Activated T-helper 17 cell treated with anti-CD3 and anti-CD28 coated beads, Interleukin-2, amount 50 U/mL, for 72 hours (primary cell): ENCODE measurements around the gene CTSW. TPM values are rescaled to one million over a fixed set of nuclear protein-coding genes. Genes with fewer than 3 reads are reported as not detected.
"Not testable (repeated sequence)": the region's sequence is repeated elsewhere in the genome, so short reads cannot be mapped to it uniquely, and the experiment has no call there.

Source experiments
- ATAC-seq: fragments of 150-1000 bp; cut with Tn5 transposase; replicated peaks from 2 replicates; pipeline ENCODE4 v1.10.0; 2021; ENCODE audit warnings: mild to moderate bottlenecking, moderate library complexity
- H3K27ac Mint-ChIP-seq: one replicate; pipeline ENCODE4 v1.8.0; 2022; ENCODE audit warnings: mixed read lengths
- H3K27me3 Mint-ChIP-seq: one replicate; pipeline ENCODE4 v1.8.0; 2022; ENCODE audit warnings: mixed read lengths
- H3K36me3 Mint-ChIP-seq: one replicate; pipeline ENCODE4 v1.8.0; 2022; ENCODE audit warnings: low read depth, mild to moderate bottlenecking, mixed read lengths
- H3K4me1 Mint-ChIP-seq: one replicate; pipeline ENCODE4 v1.8.0; 2022; ENCODE audit warnings: mixed read lengths
- H3K4me3 Mint-ChIP-seq: one replicate; pipeline ENCODE4 v1.8.0; 2022; ENCODE audit warnings: mild to moderate bottlenecking, mixed read lengths
- H3K9me3 Mint-ChIP-seq: one replicate; pipeline ENCODE4 v1.8.0; 2022; ENCODE audit warnings: mixed read lengths
- total RNA-seq, 2 donors: library from RNA; stranded (reverse); gene quantifications; one replicate each; pipeline ENCODE4 v1.2.3, GENCODE V29; 2022

Gene CTSW
- total RNA-seq, 2 donors from 2014 or later: 5.4 to 23.6 TPM

DNA sequence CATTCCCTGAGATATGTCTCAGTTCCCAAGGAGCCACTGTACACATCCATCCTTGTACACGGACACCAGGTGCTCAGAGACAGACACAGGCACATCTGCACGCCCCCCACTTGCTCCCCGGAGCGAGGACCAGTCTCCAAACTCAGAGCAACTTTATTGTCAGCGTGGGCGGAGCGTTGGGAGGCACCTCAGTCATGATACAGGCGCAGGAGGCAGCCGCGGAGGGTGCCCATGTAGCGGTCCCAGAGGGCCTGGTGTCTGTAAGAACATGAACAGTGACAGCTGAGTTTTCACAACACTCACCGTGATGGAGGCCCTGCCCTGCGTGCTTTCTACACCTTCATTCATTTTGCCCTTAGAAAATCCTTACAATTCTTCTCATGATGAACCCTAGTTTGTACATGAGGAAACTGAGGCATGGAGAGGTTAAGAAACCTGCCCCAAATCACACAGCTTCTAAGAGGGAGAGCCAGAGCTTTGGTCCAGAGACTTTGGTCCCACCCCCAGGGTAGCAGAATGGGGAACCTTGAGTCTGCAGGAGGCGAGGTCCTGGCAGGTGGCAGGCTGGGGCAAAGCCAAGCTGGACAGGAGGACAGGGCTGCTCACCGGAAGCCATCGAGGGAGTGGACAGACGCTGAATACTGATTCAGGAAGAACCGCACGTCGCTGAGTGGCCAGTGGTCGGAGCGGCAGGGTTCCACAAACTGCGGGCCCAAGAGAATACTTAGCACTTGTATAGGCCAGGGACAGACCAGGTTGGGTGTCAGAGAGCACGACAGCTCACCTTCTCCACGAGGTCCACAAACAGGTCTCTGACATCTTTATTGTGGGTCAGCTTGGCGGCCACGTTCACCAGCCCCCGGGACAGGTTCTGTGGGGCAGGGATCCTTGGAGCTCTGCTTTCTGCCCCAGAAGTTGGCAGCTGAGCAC lies 4.4 kb downstream of the CTSW start:
- no peaks in the 10 kb centered on the region for H3K9me3 Mint-ChIP-seq
- H3K4me3 Mint-ChIP-seq: peak overlapping the region; percentile 29
- peak overlapping the region; percentile 76 for H3K27ac Mint-ChIP-seq
- peaks cover 53% of the 10 kb centered on the region for H3K36me3 Mint-ChIP-seq
- no peaks in the 10 kb centered on the region for H3K27me3 Mint-ChIP-seq
- ATAC-seq: no peak
- peaks cover 28% of the 10 kb centered on the region for H3K4me1 Mint-ChIP-seq

DNA sequence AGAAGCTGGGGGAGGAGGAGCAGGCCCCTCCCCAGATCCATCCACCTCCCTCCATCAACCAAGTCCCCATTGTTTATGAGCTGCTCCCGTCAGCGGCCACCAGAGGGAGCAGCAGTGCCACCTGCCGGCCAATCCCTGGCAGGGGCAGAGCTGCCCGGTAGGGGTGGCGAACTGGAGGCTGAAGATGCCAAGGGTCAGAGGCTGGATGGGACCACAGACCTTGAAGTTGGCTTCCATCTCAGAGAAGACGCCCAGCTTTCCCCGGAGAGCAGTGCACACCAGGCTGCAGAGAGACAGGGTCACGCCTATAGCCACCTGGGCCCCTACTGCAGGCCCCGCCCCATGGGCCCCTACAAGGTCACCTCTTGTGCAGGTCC lies 5.1 kb downstream of the CTSW start:
- no peaks in the 10 kb centered on the region for H3K9me3 Mint-ChIP-seq
- peak; percentile 49 for ATAC-seq
- H3K36me3 Mint-ChIP-seq: peaks cover 55% of the 10 kb centered on the region
- H3K27ac Mint-ChIP-seq: peak overlapping the region; percentile 76
- H3K4me3 Mint-ChIP-seq: peak overlapping the region; percentile 29
- H3K27me3 Mint-ChIP-seq: no peaks in the 10 kb centered on the region
- peaks cover 31% of the 10 kb centered on the region for H3K4me1 Mint-ChIP-seq

DNA sequence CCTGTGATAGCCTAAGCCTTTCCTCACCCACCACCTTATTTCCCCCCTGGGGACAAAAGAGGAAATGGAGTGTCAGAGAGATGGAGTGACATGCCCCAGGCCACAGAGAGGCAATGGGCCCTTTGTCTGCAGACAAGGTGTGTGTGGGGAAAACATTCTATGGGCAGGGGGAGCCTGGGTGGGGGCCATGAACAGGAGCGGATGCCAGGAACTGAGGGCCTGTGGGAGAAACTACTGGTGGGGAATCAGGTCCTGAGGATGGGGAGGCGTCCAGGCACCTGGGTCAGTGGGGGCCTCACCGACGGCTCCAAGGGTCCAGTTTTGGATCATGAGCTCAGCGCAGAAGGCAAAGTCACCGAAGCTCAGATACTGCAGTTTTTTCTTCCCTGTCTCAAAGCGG lies 5.6 kb downstream of the CTSW start:
- no peaks in the 10 kb centered on the region for H3K27me3 Mint-ChIP-seq
- no peaks in the 10 kb centered on the region for H3K9me3 Mint-ChIP-seq
- peak overlapping the region; percentile 76 for H3K27ac Mint-ChIP-seq
- H3K4me1 Mint-ChIP-seq: peaks cover 35% of the 10 kb centered on the region
- H3K36me3 Mint-ChIP-seq: peaks cover 55% of the 10 kb centered on the region
- H3K4me3 Mint-ChIP-seq: no peak overlapping the region
- ATAC-seq: no peak

DNA sequence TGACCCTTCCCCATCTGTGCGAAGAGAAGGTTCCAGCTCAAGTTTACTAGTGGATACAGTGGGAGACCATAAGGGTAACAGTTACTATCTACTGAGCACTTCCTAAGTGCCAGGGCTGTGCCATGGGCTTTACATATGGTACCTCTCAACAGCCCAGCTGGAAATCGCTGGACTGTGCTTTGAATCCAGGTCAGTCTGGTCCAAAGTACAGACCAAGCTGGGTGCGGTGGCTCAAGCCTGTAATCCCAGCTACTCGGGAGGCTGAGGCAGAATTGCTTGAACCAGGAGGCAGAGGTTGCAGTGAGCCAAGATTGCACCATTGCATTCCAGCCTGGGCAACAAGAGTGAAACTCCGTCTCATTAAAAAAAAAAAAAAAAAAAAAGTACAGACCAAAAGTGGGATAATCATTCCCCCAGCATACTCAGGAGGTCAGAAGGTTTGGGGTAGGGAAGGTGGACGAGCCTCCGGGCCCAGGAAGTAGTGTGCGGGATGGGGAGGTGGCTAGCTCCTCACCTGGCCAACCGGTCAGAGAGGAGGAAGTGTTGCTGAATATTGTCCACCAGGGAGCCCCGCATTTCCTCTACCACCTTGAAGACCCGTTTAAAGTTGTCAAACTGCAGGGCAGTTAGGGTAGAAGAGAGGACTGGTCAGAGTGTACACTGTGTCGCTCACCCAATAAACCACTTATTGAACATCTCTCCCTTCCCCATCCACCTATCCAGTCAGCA lies 6.3 kb downstream of the CTSW start:
- Mint-ChIP-seq H3K9me3 (no peaks in the 10 kb centered on the region), H3K36me3 (peaks cover 55% of the 10 kb centered on the region), H3K4me1 (peaks cover 31% of the 10 kb centered on the region), H3K27me3 (no peaks in the 10 kb centered on the region), H3K27ac (no peak overlapping the region), H3K4me3 (peak overlapping the region; percentile 92)
- ATAC-seq: no peak

DNA sequence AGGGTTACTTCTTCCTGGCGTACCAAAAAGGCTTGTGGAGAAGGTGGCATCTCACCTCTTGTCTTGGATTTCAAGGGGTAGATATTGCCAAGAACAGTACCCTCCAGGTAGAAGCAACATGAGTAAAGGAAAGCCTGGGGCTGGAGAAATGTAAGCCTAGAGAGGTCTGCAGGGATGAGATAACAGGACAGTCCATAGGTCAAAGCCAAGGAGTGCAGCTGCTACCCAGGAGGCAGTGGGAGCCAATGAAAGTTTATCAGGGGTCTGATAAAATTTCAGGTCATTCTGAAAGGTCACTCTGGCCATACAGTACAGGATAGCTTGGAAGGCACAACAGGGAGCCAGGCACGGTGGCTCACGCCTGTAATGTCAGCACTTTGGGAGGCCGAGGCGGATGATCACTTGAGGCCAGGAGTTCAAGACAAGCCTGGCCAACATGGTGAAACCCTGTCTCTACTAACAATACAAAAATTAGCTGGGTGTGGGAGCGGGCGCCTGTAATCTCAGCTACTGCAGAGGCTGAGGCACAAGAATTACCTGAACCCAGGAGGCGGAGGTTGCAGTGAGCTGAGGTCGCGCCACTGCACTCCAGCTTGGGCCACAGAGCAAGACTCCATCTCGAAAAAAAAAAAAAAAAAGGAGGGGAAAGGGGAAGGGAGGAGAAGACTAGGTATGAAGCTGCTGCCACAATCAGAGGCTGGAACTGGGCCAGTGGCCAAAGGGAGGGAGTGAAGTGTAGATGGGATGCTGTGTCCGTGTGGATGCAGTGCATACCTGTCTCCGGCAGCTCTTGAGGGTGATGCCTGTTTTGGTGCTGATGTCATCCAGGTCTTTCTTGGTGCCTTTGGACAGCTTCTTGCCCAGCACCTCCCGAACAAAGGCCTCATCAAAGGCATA lies 7.4 kb downstream of the CTSW start:
- Mint-ChIP-seq H3K4me3 (peak overlapping the region; percentile 92), H3K36me3 (peaks cover 65% of the 10 kb centered on the region), H3K27ac (peak overlapping the region; percentile 88), H3K27me3 (no peaks in the 10 kb centered on the region), H3K9me3 (no peaks in the 10 kb centered on the region), H3K4me1 (peaks cover 32% of the 10 kb centered on the region)
- ATAC-seq: no peak

DNA sequence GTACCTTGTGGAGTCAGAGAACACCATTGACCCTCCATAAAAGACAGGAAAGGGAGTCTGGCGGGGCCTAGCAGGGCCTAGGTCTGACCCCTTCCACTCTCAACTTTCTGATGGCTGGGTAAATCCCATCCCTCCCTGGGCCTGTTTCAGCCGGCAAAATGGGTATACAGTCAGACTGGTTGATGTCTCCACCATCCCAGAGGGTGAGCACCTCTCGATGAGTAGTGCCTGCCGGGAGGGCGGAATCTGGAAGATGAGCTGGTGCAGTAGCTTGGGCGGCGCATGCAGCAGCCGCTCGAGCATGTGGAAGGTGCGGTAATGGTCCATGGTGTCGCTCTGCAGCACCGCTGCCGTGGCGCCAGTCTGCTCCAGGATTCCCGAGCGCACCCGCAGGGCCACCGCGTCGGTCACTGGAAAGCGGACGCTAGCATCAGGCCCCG lies 8.1 kb downstream of the CTSW start:
- Mint-ChIP-seq H3K9me3 (no peaks in the 10 kb centered on the region), H3K4me3 (peak overlapping the region; percentile 92), H3K36me3 (peaks cover 72% of the 10 kb centered on the region), H3K27ac (peak overlapping the region; percentile 88), H3K4me1 (peaks cover 39% of the 10 kb centered on the region), H3K27me3 (no peaks in the 10 kb centered on the region)
- peak; percentile 1 for ATAC-seq

DNA sequence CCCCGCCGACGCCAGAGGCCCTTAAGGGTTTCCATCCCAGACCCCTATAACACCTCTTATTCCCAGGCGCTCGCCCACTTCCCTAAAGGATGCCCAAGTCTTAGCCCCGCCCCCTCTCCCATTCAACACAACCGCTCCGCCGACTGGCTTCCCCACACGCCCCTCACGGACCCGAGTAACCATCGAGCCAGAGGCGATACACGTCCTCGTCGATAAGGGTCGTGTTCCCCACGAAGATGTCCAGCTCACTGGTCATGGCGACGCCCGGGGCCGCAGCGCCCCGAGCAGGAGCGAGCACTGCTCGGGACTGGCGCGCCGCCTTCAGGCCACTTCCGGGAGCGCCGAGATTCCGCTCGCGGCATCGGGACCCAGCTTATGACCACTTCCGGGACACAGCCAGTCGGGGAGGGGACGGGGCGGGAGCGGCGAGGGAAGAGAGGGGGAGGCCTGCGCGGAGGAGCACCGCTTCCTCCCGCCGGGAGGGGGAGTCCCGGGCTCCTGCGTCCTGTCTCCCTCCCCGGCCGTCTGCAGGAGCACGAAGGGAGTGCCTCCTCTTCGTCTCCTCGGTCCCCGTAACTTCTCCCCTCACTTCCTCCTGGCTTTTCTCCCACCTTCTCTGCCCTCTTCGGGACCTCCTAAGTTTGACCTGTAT lies 8.7 kb downstream of the CTSW start, which contains the start of gene FIBP:
Gene FIBP (minus strand): TSS at position 309 of the 652 bp plus-strand sequence. CDS start 53 bp downstream, at position 256.
- peaks cover 76% of the 10 kb centered on the region for H3K36me3 Mint-ChIP-seq
- no peaks in the 10 kb centered on the region for H3K9me3 Mint-ChIP-seq
- no peaks in the 10 kb centered on the region for H3K27me3 Mint-ChIP-seq
- peak within 1 kb of the TSS; percentile 88 for H3K27ac Mint-ChIP-seq
- H3K4me1 Mint-ChIP-seq: peaks cover 40% of the 10 kb centered on the region
- H3K4me3 Mint-ChIP-seq: peak within 1 kb of the TSS; percentile 92
- peak; percentile 74 for ATAC-seq

DNA sequence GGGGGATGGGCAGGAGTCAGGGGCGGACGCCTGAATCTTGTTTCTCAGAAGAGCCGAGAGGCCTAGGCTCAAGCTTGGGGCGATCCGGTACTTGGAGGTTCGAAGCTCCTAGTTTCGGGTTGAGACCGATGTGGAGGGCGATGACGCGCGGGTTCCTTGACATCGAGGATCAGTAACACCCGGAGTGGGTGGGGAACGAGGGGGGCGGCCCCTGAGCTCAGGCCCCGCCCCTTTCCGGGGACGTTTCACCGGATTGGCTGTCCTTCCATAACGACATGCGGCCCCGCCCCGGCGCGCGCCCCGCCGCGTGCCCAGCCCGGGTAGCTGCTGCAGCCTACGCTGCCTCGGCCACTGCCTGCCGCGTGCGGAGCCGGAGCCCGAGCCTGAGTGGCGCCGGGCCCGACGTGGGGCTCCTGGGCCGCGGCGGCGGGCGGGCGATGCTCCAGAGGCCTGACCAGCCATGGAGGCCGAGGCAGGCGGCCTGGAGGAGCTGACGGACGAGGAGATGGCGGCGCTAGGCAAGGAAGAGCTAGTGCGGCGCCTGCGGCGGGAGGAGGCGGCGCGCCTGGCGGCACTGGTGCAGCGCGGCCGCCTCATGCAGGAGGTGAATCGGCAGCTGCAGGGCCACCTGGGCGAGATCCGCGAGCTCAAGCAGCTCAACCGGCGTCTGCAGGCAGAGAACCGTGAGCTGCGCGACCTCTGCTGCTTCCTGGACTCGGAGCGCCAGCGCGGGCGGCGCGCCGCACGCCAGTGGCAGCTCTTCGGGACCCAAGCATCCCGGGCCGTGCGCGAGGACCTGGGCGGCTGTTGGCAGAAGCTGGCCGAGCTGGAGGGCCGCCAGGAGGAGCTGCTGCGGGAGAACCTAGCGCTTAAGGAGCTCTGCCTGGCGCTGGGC lies 10.9 kb downstream of the CTSW start, which contains the start of gene CCDC85B:
Gene CCDC85B (plus strand): TSS at position 350 of the 895 bp plus-strand sequence. CDS start 111 bp downstream, at position 461.
- Mint-ChIP-seq H3K4me1 (peaks cover 45% of the 10 kb centered on the region), H3K9me3 (no peaks in the 10 kb centered on the region), H3K27ac (peak within 1 kb of the TSS; percentile 88), H3K27me3 (no peaks in the 10 kb centered on the region), H3K36me3 (peaks cover 74% of the 10 kb centered on the region), H3K4me3 (peak within 1 kb of the TSS; percentile 92)
- peak; percentile 76 for ATAC-seq

DNA sequence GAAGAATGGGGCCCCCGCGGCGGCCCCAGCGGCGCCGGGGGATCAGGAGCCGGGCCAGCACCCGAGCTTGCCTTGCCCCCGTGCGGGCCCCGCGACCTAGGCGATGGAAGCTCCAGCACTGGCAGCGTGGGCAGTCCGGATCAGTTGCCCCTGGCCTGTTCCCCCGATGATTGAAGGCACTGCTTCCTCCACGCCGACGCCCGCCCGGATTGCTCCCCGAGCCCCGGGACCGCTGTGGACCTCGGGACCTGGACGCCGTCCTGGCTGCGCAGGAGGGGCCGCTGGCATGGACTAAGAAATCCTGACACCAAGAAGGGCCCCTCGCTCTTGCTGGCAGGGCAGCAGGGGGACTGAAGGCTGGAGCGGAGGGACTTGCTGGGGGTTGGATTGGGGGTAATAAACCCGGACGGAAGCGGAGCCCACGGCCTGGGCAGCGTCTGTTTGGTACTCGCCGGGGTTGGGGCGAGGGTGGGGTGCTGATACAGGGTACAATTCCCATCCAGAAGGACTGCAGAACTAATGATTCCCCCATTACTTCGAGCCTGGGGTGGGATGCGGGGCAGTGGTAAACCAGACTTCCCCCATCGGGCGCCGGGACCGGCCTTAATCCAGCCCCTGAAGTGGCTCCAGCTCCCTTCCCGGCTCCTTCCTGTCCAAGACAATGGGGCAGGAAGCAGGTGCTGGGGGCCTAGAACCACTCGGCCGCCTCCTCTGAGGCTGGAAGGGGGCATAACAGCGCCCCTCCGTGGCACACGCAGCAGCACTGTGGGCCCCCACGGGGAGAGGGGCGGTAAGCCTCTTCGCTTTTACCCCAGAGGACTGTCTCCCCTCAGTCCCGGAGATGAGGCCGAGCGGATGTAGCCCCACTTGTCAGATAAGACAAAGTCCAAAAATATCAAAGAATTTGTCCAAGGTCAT lies 11.8 kb downstream of the CTSW start:
- Mint-ChIP-seq H3K4me1 (peaks cover 51% of the 10 kb centered on the region), H3K36me3 (peaks cover 76% of the 10 kb centered on the region), H3K27ac (peak overlapping the region; percentile 66), H3K4me3 (peak overlapping the region; percentile 92), H3K9me3 (no peaks in the 10 kb centered on the region), H3K27me3 (no peaks in the 10 kb centered on the region)
- no peak for ATAC-seq

DNA sequence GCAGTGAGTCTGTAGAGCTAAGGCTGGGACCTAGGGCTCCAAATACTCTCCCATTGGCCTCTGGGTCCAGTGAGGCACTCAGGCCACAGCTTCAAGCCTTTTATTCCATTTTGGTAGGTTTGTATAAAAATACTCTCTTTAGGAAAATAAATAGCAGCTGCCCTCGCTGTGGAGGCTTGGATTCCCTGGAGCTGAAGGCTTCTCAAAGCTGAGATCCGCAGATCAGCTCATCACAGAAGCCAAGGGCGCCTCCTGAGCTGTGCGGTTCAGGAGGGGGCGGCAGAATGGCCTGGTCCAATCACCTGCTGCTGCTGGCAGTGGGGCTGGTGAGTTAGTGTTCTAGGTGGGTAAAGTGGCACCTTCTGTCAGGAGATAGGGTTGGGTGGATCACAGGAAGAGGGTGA lies 12.5 kb downstream of the CTSW start:
- not testable (repeated sequence) for H3K27me3 Mint-ChIP-seq, H3K9me3 Mint-ChIP-seq, ATAC-seq
- Mint-ChIP-seq H3K27ac (peak overlapping the region; percentile 66), H3K36me3 (peaks cover 76% of the 10 kb centered on the region), H3K4me1 (peaks cover 46% of the 10 kb centered on the region), H3K4me3 (peak overlapping the region; percentile 92)

DNA sequence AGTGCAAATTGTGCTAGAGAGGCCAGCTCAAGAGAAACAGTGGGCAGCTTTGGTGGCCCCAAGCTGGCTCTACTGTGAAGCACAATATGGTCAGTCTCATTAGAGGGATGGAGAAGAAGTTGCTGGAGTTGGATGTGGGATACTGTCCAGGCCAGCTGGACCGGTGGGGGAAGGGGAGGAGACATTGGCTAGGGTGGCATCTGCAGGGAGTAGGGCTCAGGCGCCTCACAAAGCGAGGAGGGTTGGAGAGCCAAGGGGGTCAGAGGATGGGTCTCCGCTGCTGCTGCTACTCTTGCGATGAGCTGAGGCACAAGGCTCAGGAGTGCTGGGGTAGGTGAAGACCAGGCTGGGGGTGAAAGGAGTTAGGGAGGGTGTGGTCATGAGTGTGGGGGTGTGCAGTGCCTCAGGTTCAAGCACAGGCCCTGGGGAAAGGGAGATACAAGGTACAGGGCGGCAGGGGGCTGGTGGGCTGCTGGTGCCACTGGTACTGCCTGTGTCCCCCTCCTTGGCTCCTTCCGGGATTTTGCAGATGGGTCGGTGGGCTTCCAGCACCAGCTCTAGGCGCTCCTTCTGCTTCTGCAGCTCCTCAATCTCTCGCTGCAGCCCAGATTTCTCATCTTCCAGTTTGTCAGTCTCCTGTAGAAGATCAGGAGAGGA lies 13.2 kb downstream of the CTSW start:
- no peaks in the 10 kb centered on the region for H3K9me3 Mint-ChIP-seq
- peaks cover 46% of the 10 kb centered on the region for H3K4me1 Mint-ChIP-seq
- ATAC-seq: no peak
- H3K27me3 Mint-ChIP-seq: no peaks in the 10 kb centered on the region
- peaks cover 80% of the 10 kb centered on the region for H3K36me3 Mint-ChIP-seq
- H3K4me3 Mint-ChIP-seq: peak overlapping the region; percentile 92
- peak overlapping the region; percentile 66 for H3K27ac Mint-ChIP-seq
